Middle frontal gyrus (tissue), 1 donor: ENCODE data around the gene RABL2B.
A peak's percentile ranks its signal among the peaks of the same experiment; 100 is the strongest.

Experiments used
- DNase-seq: peaks from one replicate; pipeline ENCODE4 v3.0.0-alpha.2; 2015; ENCODE audit warnings: low spot score; ENCODE audit errors: extremely low spot score

The RABL2B gene

GRCh38 chr22:50738649-50739227, 44.7 kb downstream of the RABL2B start:
- DNase-seq, result no peak

- no peak for DNase-seq
Measured at GRCh38 chr22:50737728-50738648, 45.4 kb downstream of the RABL2B start, which contains the start of gene ACR. Gene ACR (plus strand): TSS chr22:50738204. CDS start chr22:50738236, 32 bp downstream.

- no peak for DNase-seq
Measured at GRCh38 chr22:50735739-50736030, 47.8 kb downstream of the RABL2B start.

- DNase-seq, result no peak
Measured at GRCh38 chr22:50734986-50735738, 48.3 kb downstream of the RABL2B start.

- DNase-seq, result no peak
Measured at GRCh38 chr22:50734343-50734771, 49.1 kb downstream of the RABL2B start.

GRCh38 chr22:50733521-50734342, 49.7 kb downstream of the RABL2B start:
- peak; percentile 53 for DNase-seq

GRCh38 chr22:50732681-50733080, 50.8 kb downstream of the RABL2B start:
- no peak for DNase-seq

- DNase-seq, result no peak
Measured at GRCh38 chr22:50731811-50732624, 51.4 kb downstream of the RABL2B start.

GRCh38 chr22:50730941-50731661, 52.3 kb downstream of the RABL2B start:
- DNase-seq, result no peak

GRCh38 chr22:50730013-50730891, 53.2 kb downstream of the RABL2B start:
- no peak for DNase-seq

GRCh38 chr22:50729391-50730012, 53.9 kb downstream of the RABL2B start:
- DNase-seq, result no peak

GRCh38 chr22:50728523-50728931, 54.9 kb downstream of the RABL2B start:
- no peak for DNase-seq

GRCh38 chr22:50727678-50728522, 55.5 kb downstream of the RABL2B start:
- DNase-seq, result no peak

- DNase-seq, result no peak
Measured at GRCh38 chr22:50726643-50727340, 56.6 kb downstream of the RABL2B start.

- no peak for DNase-seq
Measured at GRCh38 chr22:50725597-50725996, 57.8 kb downstream of the RABL2B start.

GRCh38 chr22:50724616-50725015, 58.8 kb downstream of the RABL2B start:
- no peak for DNase-seq

GRCh38 chr22:50723991-50724390, 59.4 kb downstream of the RABL2B start:
- no peak for DNase-seq
